Tibial artery (tissue), 4 donors: ENCODE data around the gene COQ4.

Source experiments
- DNase-seq, 2 donors: peaks; one replicate each; pipeline ENCODE4 v3.0.0-alpha.2; 2019
- H3K27ac ChIP-seq, 2 donors: fragments of 200-600 bp; sonication (generic) in 1 of 2; 1 replicate in 1 of 2; 2 replicates in 1 of 2; pipeline ENCODE4 v1.5.1; 2018 to 2019; ENCODE audit warnings: mild to moderate bottlenecking in 1 of 2
- H3K27me3 ChIP-seq, 2 donors: fragments of 200-600 bp; sonication (generic) in 1 of 2; one replicate each; pipeline versions ENCODE4 v1.5.1 to v1.6.0; 2016 to 2019
- H3K36me3 ChIP-seq, 3 donors: fragments of 200-600 bp; sonication (generic) in 2 of 3; one replicate each; pipeline ENCODE4 v1.5.1; 2016 to 2019; ENCODE audit warnings: mild to moderate bottlenecking in 2 of 3
- H3K4me1 ChIP-seq, 4 donors: fragments of 200-600 bp; sonication (generic) in 2 of 4; 1 replicate in 3 of 4; 2 replicates in 1 of 4; pipeline ENCODE4 v1.5.1; 2016 to 2019
- H3K4me3 ChIP-seq, 2 donors: fragments of 200-600 bp; sonication (generic) in 1 of 2; 1 replicate in 1 of 2; 2 replicates in 1 of 2; pipeline ENCODE4 v1.5.1; 2018 to 2019; ENCODE audit warnings: mild to moderate bottlenecking in 2 of 2
- H3K9me3 ChIP-seq, 3 donors: fragments of 200-600 bp; sonication (generic) in 1 of 3; one replicate each; pipeline ENCODE4 v1.5.1; 2016 to 2019
- intact Hi-C: fragments of 100-400 bp; cut with DNase I; formaldehyde crosslinking; loops from one replicate; pipeline ENCODE4 v1.15.0; 2023; ENCODE audit warnings: low total_unique reads
- TF ChIP-seq, protein P1 (sequence below), 2 experiments: fragments of 200-600 bp in 1 of 2; fragments of 450-650 bp in 1 of 2; IDR thresholded peaks; one replicate each; pipeline ENCODE4 v1.5.1; 2017 to 2019; ENCODE audit warnings: antibody characterized with exemption in 2 of 2, mild to moderate bottlenecking in 1 of 2, moderate library complexity in 1 of 2

Gene COQ4

DNA sequence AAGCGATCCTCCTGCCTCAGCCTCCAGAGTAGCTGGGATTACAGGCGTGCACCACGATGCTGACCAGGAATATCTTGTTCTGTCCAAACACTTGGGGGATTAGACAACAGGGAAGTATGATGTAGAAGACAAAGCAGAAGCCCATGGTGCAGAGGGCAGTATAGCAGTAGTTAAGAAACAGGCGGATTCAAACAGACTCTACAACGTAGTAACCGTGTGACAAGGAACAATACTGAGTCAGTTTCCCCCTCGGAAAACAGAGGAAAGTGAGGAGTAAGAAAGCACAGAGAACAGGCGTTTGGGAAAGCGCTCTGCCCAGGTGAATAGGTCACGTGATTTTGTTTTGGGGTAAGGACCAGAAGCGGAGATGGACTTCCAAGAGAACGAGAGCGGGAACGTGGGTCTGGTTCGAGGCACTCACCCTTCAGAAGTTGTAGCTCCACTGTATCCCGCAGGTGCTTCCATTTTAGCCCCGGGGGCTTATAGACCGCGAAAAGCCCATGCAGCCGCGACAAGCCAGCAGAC, 698 bp upstream of the COQ4 start:
- Histone ChIP-seq H3K36me3 (peaks cover 12 to 60% (median 25%) of the 10 kb centered on the region in 3 donors), H3K4me1 (peaks cover 0 to 36% (median 20%) of the 10 kb centered on the region in 4 donors), H3K4me3 (peak overlapping the region; percentile 83 to 91), H3K27ac (peak overlapping the region; percentile 80 to 83), H3K9me3 (no peaks in the 10 kb centered on the region), H3K27me3 (no peaks in the 10 kb centered on the region)
- TF ChIP-seq, protein P1, sequence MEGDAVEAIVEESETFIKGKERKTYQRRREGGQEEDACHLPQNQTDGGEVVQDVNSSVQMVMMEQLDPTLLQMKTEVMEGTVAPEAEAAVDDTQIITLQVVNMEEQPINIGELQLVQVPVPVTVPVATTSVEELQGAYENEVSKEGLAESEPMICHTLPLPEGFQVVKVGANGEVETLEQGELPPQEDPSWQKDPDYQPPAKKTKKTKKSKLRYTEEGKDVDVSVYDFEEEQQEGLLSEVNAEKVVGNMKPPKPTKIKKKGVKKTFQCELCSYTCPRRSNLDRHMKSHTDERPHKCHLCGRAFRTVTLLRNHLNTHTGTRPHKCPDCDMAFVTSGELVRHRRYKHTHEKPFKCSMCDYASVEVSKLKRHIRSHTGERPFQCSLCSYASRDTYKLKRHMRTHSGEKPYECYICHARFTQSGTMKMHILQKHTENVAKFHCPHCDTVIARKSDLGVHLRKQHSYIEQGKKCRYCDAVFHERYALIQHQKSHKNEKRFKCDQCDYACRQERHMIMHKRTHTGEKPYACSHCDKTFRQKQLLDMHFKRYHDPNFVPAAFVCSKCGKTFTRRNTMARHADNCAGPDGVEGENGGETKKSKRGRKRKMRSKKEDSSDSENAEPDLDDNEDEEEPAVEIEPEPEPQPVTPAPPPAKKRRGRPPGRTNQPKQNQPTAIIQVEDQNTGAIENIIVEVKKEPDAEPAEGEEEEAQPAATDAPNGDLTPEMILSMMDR (IDR thresholded peaks at IDR 0.05), result no peak
- intact Hi-C loops, result no loop called here
- DNase-seq, result no peak

DNA sequence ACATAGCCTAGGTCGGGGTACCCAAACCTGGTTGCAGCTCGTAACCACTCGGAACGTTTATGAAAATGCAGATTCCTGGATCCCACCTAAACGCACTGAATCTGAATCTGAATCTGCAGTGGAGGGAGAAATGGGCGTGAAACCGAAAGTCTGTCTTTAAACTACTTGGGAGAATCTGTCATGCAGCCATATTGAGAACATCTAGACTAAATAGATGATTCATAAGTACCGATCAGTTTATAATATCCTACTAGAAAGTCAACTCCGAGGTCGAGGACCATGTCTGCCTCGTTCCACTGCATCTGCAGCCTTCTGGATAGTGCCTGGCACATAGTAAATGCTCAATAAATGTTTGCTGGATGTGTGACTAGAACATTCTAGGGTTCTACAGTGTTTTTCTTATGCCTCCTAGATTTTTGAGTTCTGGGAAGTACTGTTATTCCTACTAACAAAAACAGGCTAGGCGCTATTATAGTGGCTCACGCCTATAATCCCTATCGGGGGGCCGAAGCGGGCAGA, 632 bp downstream of the COQ4 start:
- no peaks in the 10 kb centered on the region for H3K9me3 ChIP-seq
- DNase-seq, result no peak
- H3K27me3 ChIP-seq, result no peaks in the 10 kb centered on the region
- H3K27ac ChIP-seq, result peak overlapping the region; percentile 80 to 83
- intact Hi-C loops, result no loop called here
- H3K4me3 ChIP-seq, result peak overlapping the region; percentile 83 to 91
- TF ChIP-seq, protein P1 (IDR thresholded peaks at IDR 0.05), result no peak
- H3K36me3 ChIP-seq, result peaks cover 6 to 60% (median 20%) of the 10 kb centered on the region in 3 donors
- H3K4me1 ChIP-seq, result peaks cover 0 to 36% (median 20%) of the 10 kb centered on the region in 4 donors

DNA sequence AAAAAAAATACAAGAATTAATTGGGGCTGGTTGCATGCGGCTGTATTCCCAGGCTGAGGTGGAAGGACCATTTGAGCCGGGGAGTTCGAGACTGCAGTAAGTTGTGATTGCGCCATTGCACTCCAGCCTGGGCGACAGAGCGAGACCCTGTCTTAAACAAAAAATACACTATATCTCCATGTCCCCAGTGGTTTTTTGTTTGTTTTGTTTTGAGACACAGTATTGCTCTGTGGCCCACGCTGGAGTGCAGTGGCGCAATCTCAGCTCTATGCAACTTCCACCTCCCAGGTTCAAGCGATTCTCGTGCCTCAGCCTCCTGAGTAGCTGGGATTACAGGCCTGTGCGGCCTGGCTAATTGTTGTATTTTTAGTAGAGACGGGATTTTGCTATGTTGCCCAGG, 1.2 kb downstream of the COQ4 start:
- TF ChIP-seq, protein P1 (IDR thresholded peaks at IDR 0.05), result no peak
- H3K27ac ChIP-seq, result no peak overlapping the region
- H3K4me3 ChIP-seq, result peak overlapping the region; percentile 83 to 91
- intact Hi-C loops, result no loop called here
- H3K4me1 ChIP-seq, result peaks cover 0 to 36% (median 20%) of the 10 kb centered on the region in 4 donors
- no peaks in the 10 kb centered on the region for H3K9me3 ChIP-seq
- no peak for DNase-seq
- H3K36me3 ChIP-seq, result peaks cover 10 to 60% (median 20%) of the 10 kb centered on the region in 3 donors
- no peaks in the 10 kb centered on the region for H3K27me3 ChIP-seq

DNA sequence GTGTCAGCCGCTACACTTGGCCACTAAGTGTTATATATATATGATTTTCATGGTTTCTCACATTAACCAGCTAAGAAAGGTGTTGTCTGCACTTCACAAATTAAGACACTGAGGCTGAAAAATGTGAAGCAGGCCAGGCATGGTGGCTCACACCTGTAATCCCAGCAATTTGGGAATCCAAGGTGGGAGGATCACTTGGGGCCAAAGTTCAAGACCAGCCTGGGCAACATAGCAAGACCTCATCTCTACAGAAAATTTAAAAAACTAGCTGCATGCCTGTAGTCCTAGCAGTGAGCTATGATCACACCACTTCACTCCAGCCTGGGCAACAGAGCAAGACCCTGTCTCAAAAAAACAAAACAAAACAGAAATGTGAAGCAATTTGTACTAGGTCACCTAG, 1.8 kb downstream of the COQ4 start:
- no peak overlapping the region for H3K4me3 ChIP-seq
- intact Hi-C loops, result no loop called here
- no peak overlapping the region for H3K27ac ChIP-seq
- DNase-seq, result no peak
- peaks cover 11 to 60% (median 20%) of the 10 kb centered on the region in 3 donors for H3K36me3 ChIP-seq
- peaks cover 0 to 36% (median 20%) of the 10 kb centered on the region in 4 donors for H3K4me1 ChIP-seq
- no peaks in the 10 kb centered on the region for H3K9me3 ChIP-seq
- H3K27me3 ChIP-seq, result no peaks in the 10 kb centered on the region
- TF ChIP-seq, protein P1 (IDR thresholded peaks at IDR 0.05), result no peak

DNA sequence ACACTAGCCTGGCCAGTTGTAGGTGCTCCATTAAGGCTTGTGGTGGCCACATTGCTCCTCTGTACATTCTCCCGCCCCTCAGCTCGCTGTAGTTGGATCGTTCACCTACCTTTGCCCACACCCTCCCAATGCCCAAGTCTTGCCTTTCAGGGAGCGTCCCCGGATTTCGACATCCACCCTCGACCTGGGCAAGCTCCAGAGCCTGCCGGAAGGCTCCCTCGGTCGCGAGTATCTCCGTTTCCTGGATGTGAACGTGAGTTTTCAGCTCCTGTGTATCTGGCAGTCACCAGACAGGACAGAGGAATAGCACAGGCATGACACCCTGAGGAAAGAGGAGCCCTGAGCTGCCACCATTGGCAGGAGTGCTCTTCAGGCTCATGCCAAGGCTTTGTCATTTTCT, 3.0 kb downstream of the COQ4 start:
- Histone ChIP-seq H3K4me3 (no peak overlapping the region), H3K27ac (no peak overlapping the region), H3K36me3 (peaks cover 11 to 50% (median 20%) of the 10 kb centered on the region in 3 donors), H3K4me1 (peaks cover 0 to 36% (median 20%) of the 10 kb centered on the region in 4 donors), H3K9me3 (no peaks in the 10 kb centered on the region), H3K27me3 (no peaks in the 10 kb centered on the region)
- no peak for DNase-seq
- intact Hi-C loops, result no loop called here
- TF ChIP-seq, protein P1 (IDR thresholded peaks at IDR 0.05), result no peak
